HG03175 (cell line): ENCODE data around the gene PPM1J.
A peak's percentile ranks its signal among the peaks of the same experiment; 100 is the strongest.
"Not testable (repeated sequence)": the region's sequence is repeated elsewhere in the genome, so short reads cannot be mapped to it uniquely, and the experiment has no call there.

Experiments
- ATAC-seq: cut with Tn5 transposase; IDR thresholded peaks from one replicate; pipeline ENCODE4 v1.9.1; 2021; ENCODE audit warnings: mild to moderate bottlenecking, moderate library complexity; ENCODE audit not compliant: unreplicated experiment

The PPM1J gene

GRCh38 chr1:112722601-112723510, 7.7 kb upstream of the PPM1J start:
- no peak for ATAC-seq

- ATAC-seq = no peak
Measured at GRCh38 chr1:112721966-112722524, 6.9 kb upstream of the PPM1J start.

- not testable (repeated sequence) for ATAC-seq
Measured at GRCh38 chr1:112721294-112721693, 6.2 kb upstream of the PPM1J start.

DNA sequence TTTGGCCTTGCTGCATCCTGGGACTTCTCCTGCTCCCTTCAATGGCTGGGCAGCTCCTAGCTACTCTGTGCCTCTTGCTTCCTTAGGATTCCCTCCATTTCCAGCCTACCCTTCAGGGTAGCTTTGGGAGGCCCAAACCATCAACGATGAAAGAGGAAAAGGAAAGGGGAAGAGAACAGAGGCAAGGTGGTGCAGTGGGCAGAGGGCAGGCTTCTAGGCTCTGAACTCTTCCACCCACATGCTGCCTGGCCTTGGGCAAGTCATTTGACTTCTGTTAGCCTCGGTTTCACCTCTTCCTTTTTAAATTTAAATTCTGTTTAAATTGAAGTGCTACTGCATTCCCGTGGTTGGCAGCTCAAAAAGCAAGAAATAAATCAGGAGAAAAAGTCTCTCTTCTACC, 5.7 kb upstream of the PPM1J start:
- ATAC-seq = no peak

- ATAC-seq = no peak
Measured at GRCh38 chr1:112719706-112720105, 4.6 kb upstream of the PPM1J start.

- ATAC-seq = peak; percentile 18
Measured at GRCh38 chr1:112718691-112719418, 3.7 kb upstream of the PPM1J start.

- ATAC-seq = no peak
Measured at GRCh38 chr1:112717263-112717873, 2.2 kb upstream of the PPM1J start.

- peak; percentile 26 for ATAC-seq
Measured at GRCh38 chr1:112716133-112716720, 1.1 kb upstream of the PPM1J start.

DNA sequence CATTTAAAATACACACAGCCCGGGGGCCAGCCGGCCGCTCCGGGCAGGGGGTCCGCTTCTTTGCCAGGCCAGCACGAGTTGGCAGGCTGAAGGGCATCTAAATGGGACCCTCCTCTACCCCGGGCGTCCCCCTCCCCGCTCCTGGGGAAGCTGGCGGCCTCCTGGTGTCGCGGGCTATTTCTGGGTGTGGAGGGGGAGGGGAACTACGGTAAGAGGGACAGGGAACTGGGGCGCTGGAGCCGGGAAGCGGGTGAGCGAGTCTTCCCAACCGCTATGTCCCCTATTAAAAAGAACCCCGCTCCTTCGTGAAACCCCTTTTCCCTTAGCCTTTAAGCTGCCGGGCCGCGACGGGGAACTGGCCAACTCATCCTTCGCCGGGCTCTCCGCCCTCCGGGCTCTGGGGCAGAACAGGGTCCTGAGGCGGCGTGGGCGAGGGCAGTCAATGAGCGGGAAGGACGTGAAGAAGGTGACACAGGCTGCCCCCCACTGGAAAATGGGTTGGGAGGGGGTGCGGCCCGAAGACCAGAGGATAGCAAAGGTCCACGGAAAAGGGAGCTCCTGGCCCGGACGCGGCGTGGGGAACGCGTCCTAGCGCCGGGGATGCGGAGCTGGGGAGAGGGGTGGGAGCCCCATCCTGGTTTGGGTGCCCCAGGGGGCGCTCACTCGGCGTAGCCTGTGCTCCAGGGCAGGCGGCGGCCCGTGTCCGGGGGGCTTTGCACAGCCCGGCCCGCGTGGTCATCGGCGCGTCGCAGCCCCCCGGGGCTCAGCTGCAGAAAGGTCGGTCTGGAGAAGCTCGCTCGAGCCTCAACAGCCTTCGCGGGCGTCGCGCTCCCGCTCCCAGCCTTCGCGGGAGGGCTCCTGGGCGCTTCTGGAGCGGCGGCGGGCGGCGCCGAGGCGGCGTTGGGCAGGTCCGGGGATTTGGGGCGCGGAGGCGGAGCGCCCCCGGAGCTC, 544 bp downstream of the PPM1J start:
- peak; percentile 20 for ATAC-seq

GRCh38 chr1:112713466-112714312, 1.4 kb downstream of the PPM1J start:
- no peak for ATAC-seq

DNA sequence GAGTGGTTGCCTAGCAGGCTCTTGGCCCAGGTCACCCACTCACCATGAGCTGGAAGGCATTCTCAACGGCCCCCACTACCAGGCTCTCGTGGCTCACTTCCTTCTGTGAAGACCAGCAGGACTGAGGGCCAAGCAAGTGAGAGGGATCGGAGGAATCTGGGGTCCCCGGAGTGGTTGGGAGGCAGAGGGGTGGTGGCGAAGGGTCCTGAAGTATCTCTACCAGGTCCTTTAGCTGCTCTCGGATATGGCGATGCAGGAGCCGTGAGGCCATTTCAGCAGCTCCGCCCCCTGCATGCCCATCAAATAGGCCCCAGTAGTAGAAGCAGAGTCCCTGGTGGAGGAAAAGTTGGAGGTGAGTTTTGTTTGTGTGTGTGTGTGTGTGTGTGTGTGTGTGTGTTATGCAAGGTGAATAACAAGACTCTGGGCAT, 2.4 kb downstream of the PPM1J start:
- no peak for ATAC-seq

- no peak for ATAC-seq
Measured at GRCh38 chr1:112712191-112712590, 2.9 kb downstream of the PPM1J start.

DNA sequence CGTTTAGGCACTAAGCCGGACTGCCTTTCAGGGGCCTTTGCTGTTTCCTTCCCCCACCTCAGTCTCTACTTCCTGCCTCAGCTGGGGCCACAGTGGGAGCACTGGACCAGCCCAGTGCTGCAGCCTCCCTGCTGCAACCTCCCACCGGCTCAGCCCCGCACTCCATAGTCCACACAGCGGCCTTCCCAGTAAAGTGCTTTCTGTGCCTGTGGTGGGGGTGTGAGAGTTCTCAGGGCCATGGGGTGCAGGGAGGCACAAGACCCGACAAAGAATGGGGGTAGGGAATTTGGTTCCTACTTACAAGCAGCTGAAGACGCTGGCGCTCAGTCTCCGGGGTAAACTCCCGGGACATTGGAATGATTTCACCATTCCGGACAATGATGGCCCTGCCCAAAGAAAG, 3.5 kb downstream of the PPM1J start:
- ATAC-seq = no peak

DNA sequence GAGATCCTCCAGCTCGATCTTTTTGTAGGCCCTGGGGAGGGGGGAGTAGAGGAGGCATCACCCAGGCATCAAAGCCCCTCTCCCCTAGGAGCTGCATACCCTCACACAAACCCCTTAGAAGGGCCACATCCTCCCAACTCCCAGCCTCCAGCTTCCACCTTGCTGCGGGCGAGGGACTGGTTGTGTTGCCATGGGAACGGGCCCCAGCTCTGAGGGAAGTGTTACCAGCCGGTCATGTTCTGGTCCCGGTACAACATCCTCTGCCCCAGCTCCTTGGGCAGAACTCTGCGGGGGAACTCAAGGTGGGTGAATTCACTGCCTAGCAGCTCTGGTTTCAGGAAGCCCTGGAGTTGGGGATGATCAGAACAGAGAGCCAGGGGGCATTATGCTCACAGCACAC, 4.1 kb downstream of the PPM1J start:
- ATAC-seq = no peak

- no peak for ATAC-seq
Measured at GRCh38 chr1:112710586-112710985, 4.5 kb downstream of the PPM1J start.

DNA sequence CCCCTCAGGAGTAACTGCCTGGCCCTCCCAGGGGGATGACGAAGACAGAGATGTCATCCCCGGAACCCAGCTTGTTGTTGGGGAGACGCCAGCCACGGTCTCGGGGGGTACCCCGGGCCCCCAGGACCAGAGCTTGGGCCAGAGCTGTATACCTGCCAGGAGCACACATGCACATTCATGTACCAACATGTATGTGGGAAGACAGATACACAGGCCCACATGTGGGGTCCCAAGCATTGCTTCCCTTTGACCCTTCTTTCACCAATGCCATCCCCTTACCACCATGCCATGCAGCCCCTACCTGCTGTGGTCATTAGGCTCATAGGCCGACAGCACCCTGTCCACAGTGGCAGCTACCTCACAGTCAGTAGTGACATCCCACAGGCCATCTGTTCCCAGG, 5.0 kb downstream of the PPM1J start:
- no peak for ATAC-seq

- ATAC-seq = no peak
Measured at GRCh38 chr1:112708489-112708888, 6.6 kb downstream of the PPM1J start.

GRCh38 chr1:112708002-112708448, 7.1 kb downstream of the PPM1J start:
- ATAC-seq = no peak
